Brain microvascular endothelial cell (primary cell): Measurements from ENCODE around the gene CRTC1.
"Not testable (repeated sequence)": the region's sequence is repeated elsewhere in the genome, so short reads cannot be mapped to it uniquely, and the experiment has no call there.

ENCODE experiments used
- DNase-seq: peaks from one replicate; pipeline ENCODE4 v3.0.0-alpha.2; 2020
- H3K27ac ChIP-seq: fragments of 250-450 bp; sonication (Bioruptor Pico); 2 replicates; pipeline ENCODE4 v1.5.1; 2020; ENCODE audit warnings: mild to moderate bottlenecking, moderate library complexity
- H3K27me3 ChIP-seq: fragments of 250-450 bp; sonication (Bioruptor Pico); replicated peaks from 2 replicates; pipeline ENCODE4 v1.5.1; 2020; ENCODE audit warnings: mild to moderate bottlenecking
- H3K36me3 ChIP-seq: fragments of 250-450 bp; sonication (Bioruptor Pico); replicated peaks from 2 replicates; pipeline ENCODE4 v1.5.1; 2020; ENCODE audit warnings: mild to moderate bottlenecking
- H3K4me3 ChIP-seq: 2 replicates; pipeline ENCODE4 v1.5.1; 2011; ENCODE audit warnings: low read depth, mild to moderate bottlenecking, control low read depth, low read length, moderate library complexity
- in situ Hi-C: cut with HindIII; loops from 2 replicates; pipeline ENCODE4 v1.10.0; 2017; ENCODE audit warnings: low sequenced_read_pairs, low pct_ligation_motif_present
- TF ChIP-seq, protein P1 (sequence below): IDR thresholded peaks from 2 replicates; pipeline ENCODE4 v1.5.1; 2011; ENCODE audit warnings: low read depth, mild to moderate bottlenecking, moderate library complexity, low read length, control low read depth, inconsistent platforms; ENCODE audit errors: missing control alignments

CRTC1 gene

DNA sequence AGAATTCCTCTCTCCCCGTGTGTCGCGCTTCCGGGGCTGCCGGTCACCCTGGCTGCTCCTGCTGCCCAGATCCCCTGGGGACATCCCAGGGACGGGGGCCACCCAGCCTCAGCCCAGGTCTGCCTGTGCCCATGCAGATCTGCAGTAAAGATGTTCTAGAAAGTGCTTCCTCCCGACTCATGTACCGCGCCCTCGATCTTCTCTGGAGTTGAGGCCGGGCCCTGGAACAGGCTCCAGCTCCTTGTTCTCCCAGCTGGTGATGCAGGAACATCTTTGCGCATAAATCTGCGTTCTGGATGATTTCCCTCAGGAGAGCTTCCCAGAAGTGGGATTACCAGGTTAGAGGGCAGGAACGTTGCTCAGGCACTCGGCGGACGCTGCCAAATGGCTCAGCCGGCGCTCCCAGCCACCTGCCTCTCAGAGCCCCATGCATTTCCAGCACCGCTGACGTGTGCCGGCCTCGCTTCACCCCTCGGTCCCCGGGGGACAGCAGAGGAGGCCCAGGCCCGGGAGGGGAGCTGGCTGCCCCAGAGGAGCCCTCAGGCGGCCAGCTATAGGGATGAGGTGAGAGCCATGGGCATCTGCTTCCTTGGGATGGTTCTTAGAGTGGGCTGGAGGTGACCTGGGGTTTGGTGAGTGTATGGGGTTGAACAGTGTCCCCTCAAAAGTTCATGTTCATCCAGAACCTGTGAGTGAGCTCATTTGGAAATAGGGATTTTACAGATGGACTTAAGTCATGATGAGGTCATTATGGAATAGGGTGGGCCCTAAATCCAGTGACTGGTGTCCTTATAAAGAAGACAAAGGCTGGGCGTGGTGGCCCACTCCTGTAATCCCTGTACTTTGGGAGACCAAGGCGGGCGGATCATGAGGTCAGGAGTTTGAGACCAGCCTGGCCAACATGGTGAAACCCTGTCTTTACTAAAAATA lies 42.6 kb downstream of the CRTC1 start:
- in situ Hi-C loops = no loop called here
- Histone ChIP-seq H3K4me3 (no peak overlapping the region), H3K27ac (no peak overlapping the region), H3K36me3 (no peaks in the 10 kb centered on the region), H3K27me3 (no peaks in the 10 kb centered on the region)
- TF ChIP-seq, protein P1, sequence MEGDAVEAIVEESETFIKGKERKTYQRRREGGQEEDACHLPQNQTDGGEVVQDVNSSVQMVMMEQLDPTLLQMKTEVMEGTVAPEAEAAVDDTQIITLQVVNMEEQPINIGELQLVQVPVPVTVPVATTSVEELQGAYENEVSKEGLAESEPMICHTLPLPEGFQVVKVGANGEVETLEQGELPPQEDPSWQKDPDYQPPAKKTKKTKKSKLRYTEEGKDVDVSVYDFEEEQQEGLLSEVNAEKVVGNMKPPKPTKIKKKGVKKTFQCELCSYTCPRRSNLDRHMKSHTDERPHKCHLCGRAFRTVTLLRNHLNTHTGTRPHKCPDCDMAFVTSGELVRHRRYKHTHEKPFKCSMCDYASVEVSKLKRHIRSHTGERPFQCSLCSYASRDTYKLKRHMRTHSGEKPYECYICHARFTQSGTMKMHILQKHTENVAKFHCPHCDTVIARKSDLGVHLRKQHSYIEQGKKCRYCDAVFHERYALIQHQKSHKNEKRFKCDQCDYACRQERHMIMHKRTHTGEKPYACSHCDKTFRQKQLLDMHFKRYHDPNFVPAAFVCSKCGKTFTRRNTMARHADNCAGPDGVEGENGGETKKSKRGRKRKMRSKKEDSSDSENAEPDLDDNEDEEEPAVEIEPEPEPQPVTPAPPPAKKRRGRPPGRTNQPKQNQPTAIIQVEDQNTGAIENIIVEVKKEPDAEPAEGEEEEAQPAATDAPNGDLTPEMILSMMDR = no peak
- DNase-seq = no peak

DNA sequence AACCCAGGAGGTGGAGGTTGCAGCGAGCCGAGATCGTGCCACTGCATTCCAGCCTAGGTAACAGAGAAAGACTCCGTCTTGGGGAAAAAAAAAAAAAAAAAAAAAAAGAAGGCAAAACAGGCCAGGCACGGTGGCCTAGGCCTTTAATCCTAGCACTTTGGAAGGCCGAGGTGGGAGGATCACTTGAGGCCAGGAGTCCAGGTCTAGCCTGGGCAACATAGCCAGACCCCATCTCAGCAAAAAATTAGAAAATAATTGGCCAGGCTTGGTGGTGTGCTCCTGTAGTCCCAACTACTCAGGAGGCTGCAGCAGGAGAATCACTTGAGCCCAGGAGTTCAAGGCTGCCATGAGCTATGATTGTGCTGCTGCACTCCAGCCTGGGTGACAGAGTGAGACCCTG lies 43.4 kb downstream of the CRTC1 start:
- H3K27ac ChIP-seq = no peak overlapping the region
- TF ChIP-seq, protein P1 = no peak
- no peak for DNase-seq
- no peaks in the 10 kb centered on the region for H3K27me3 ChIP-seq
- no peaks in the 10 kb centered on the region for H3K36me3 ChIP-seq
- in situ Hi-C loops = no loop called here
- no peak overlapping the region for H3K4me3 ChIP-seq

DNA sequence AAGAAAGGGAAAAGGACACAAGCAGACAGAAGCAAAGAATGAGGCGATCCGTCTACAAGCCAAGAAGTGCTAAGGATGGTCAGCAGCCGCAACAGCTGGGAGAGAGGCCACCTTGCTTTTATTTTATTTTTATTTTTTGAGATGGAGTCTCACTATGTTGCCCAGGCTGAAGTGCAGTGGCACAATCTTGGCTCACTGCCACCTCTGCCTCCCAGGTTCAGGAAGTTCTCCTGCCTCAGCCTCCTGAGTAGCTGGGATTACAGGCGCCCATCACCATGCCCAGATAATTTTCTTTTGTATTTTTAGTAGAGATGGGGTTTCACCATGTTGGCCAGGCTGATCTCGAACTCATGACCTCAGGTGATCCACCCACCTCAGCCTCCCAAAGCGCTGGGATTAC lies 44.1 kb downstream of the CRTC1 start:
- H3K27me3 ChIP-seq, H3K4me3 ChIP-seq, H3K27ac ChIP-seq, in situ Hi-C loops, DNase-seq, H3K36me3 ChIP-seq: not testable (repeated sequence)

DNA sequence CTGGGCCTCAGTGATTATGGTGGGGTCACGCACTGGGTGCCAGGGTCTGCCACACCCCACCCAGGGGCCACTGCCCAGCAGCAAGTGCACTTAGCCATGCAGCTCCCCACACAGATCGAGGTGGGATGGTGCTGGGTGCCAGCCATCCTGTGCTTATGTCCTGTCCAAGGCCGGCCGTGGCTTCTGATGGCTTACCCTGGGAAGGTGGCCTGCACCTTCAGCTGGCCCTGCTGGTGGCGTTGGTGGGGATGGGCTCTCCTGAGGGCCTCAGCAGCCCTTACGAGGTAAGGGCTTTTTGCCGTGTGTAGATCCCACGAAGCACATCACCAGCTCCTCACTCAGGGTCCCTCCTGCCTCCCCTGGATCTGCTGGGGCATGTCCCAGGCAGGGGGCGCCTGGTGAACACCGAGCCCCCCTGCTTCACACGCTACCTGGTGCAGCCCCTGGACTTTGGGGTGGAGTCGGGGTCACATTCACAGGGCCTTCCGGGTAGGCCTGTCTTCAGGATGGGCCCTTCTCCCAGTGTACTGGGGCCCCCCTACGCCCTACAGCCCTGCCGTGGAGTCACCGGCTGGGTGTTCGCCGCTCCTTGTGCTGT lies 46.6 kb downstream of the CRTC1 start:
- no peak overlapping the region for H3K27ac ChIP-seq
- DNase-seq = no peak
- TF ChIP-seq, protein P1 = no peak
- no peaks in the 10 kb centered on the region for H3K36me3 ChIP-seq
- in situ Hi-C loops = no loop called here
- no peaks in the 10 kb centered on the region for H3K27me3 ChIP-seq
- H3K4me3 ChIP-seq = no peak overlapping the region

DNA sequence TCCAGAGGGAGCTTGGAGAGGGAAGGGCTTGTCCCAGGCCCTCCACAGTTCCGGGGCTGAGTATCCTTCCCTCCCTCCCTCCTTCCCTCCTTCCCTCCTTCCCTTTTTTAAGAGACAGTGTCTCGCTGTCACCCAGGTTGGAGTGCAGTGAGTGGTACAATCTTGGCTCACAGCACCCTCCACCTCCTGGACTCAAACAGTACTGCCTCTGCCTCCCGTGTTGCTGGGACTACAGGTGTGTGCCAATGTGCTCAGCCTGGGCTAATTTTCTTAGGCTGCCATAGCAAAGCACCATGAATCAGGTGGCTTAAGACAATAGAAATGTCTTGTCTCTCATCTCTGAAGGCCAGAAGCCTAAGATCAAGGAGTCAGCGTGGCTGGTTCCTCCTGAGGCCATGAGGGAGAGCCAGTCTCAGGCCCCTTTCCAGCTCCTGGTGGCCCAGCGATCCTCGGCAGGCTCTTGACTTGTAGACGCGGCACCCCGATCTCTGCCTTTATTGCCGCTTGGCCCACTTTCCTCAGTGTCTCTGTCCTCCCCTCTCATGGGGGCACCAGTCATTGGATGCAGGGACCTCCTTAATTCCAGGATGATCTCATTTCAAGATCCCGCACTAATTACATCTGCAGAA lies 47.5 kb downstream of the CRTC1 start:
- TF ChIP-seq, protein P1 = no peak
- in situ Hi-C loops = no loop called here
- DNase-seq = no peak
- Histone ChIP-seq H3K36me3 (no peaks in the 10 kb centered on the region), H3K4me3 (no peak overlapping the region), H3K27me3 (no peaks in the 10 kb centered on the region), H3K27ac (no peak overlapping the region)

DNA sequence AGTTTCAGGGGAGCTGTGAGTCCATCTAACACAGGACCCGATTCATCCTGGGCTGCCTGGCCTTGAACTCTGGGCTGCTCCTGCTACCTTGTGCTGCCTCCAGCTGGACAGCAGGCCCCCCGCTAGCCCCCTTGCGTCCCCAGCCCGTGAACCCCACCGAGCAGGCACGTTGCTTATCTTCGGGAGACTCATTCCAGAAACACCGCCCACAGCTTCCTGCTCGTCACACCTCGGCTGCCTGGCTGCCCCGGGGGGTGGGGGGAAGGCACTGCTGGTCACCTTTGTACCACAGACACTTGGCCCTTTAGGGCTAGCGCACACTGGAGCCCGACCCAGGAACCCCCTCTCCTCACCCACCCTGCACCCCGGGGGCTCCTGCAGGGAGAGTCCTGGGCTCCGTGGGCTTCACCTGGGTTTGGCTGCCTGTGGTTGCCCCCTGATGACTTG lies 48.1 kb downstream of the CRTC1 start:
- Histone ChIP-seq H3K4me3 (no peak overlapping the region), H3K36me3 (no peaks in the 10 kb centered on the region), H3K27me3 (no peaks in the 10 kb centered on the region), H3K27ac (no peak overlapping the region)
- in situ Hi-C loops = no loop called here
- TF ChIP-seq, protein P1 = no peak
- peak; percentile 19 for DNase-seq
